ENCODE results near the gene ABCC9.
"Not testable (repeated sequence)": the region's sequence is repeated elsewhere in the genome, so short reads cannot be mapped to it uniquely, and the experiment has no call there.

ABCC9 gene

GRCh38 chr12:21933656-21934055 lies 7.6 kb downstream of the ABCC9 start:
- DNase-seq (ENCODE audit: low read depth in 2 of 2), result no peak

DNA sequence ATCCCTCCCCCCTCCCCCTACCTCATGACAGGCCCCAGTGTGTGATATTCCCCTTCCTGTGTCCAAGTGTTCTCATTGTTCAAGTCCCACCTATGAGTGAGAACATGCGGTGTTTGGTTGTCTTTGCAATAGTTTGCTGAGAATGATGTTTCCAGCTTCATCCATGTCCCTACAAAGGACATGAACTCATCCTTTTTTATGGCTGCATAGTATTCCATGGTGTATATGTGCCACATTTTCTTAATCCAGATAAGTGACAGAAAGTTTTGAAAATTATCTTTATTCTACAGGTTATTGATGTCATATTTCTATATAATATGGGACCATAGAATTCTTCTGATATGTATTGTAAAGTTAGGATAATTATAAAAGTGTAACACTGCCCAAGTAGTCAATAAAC lies 11.3 kb downstream of the ABCC9 start:
- not testable (repeated sequence) for DNase-seq (ENCODE audit: low read depth in 2 of 2)

GRCh38 chr12:21925296-21925913 lies 15.8 kb downstream of the ABCC9 start:
- no peak for DNase-seq (ENCODE audit: low read depth in 2 of 2)

- DNase-seq (ENCODE audit: low read depth in 2 of 2), result no peak
Observed at GRCh38 chr12:21921436-21921835, 19.8 kb downstream of the ABCC9 start.

DNA sequence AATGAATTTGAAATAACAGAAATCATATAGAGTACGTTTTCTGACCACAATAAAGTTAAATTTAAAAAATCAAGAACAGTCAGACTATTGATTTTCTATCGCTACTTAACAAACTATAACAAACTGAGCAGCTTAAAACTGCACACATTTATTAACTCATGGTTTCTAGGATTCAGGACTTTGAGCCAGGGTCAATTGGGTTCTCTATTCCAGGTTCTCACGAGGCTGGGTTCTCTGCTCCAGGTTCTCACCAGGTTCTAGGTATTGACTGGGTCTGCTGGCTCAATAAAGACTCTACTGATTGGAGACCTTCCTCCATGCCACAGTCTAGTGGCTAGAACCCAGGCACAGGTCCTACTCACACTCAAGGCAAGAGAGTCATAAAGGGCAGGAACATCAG lies 22.8 kb downstream of the ABCC9 start:
- no peak for DNase-seq (ENCODE audit: low read depth in 2 of 2)

- no peak for DNase-seq (ENCODE audit: low read depth in 2 of 2)
Observed at GRCh38 chr12:21913823-21914222, 27.4 kb downstream of the ABCC9 start.

- DNase-seq (ENCODE audit: low read depth in 2 of 2), result no peak
Observed at GRCh38 chr12:21912318-21912717, 28.9 kb downstream of the ABCC9 start.

DNA sequence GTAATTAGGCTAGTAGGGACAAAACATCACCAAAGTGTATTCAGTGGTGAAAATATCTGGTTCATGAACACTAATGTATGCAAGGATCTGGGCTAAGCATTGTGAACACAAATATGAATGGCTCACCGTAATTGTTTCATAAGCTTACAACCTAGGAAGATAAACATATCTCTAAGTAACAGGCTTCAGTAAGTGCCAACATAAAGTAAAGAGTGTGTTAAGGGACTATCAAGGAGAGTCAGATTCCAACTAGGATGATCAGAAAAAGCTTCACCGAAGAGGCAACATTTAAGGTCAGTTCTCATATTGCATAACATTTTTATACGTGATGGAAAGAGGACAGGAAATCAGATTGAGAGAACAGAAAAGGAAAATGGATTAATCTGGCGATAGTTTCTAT lies 29.4 kb downstream of the ABCC9 start:
- DNase-seq (ENCODE audit: low read depth in 2 of 2), result no peak

DNA sequence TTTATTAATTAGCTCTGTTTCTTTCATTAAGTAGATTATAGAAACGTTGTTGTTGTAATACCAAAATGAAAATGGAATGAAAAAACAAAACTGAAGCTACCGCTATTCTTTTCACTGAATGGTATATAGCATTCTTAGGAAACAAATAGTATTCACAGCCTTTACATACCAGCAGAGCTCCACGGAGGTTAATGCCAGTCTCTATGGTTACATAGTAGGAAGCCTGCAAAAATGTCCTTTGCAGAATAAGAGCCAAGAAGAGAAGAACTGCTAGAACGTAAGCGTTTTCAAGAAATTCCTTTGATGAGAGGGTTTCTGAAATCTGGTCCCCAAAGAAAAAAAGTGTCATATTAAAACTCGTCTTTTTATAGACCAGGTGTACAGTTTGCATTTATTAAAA lies 30.6 kb downstream of the ABCC9 start:
- DNase-seq (ENCODE audit: low read depth in 2 of 2), result no peak

DNA sequence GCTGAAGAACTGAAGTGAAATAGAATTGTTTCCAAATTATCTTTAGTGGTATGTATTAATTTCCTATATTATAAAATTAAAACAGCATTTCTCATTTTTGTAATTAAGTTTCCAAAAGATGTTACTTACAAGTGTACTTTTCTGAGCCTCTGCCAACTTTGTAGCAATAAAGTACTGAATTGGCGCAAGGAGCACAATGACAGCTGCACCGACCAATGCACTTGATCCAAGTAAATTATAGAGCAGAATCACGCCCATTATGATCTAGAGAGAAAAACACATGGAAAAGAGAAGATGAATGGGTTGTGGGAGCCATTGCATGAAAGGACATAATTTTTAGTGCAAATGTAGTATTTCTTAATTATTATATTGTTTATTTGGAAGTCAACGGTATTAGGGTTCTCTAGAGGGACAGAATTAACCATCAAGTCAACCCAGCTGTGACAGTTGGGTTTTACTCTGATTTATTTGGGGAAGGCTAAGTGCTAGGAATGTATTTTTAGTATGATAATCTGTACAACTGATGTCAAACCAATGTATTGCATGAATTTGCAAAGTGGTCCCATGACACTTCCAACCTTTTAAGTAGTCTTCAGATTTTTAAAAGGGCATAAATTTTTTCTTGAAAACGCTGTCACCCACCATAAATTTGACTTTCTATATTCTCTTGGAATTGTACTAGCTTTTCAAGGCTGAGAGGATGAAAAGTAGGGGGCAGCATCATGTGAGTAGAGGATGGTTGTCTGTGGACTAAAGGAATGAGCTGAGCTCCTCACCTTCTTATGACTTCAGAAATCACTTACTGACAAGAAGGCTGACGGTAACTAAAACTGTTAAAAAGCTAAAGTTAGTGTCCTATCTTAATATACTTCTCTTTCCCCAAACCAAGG lies 33.0 kb downstream of the ABCC9 start:
- DNase-seq (ENCODE audit: low read depth in 2 of 2), result no peak

- DNase-seq (ENCODE audit: low read depth in 2 of 2), result no peak
Observed at GRCh38 chr12:21906919-21907493, 34.2 kb downstream of the ABCC9 start.

- not testable (repeated sequence) for DNase-seq (ENCODE audit: low read depth in 2 of 2)
Observed at GRCh38 chr12:21899532-21899931, 41.7 kb downstream of the ABCC9 start.

GRCh38 chr12:21895651-21896050 lies 45.6 kb downstream of the ABCC9 start:
- no peak for DNase-seq (ENCODE audit: low read depth in 2 of 2)

DNA sequence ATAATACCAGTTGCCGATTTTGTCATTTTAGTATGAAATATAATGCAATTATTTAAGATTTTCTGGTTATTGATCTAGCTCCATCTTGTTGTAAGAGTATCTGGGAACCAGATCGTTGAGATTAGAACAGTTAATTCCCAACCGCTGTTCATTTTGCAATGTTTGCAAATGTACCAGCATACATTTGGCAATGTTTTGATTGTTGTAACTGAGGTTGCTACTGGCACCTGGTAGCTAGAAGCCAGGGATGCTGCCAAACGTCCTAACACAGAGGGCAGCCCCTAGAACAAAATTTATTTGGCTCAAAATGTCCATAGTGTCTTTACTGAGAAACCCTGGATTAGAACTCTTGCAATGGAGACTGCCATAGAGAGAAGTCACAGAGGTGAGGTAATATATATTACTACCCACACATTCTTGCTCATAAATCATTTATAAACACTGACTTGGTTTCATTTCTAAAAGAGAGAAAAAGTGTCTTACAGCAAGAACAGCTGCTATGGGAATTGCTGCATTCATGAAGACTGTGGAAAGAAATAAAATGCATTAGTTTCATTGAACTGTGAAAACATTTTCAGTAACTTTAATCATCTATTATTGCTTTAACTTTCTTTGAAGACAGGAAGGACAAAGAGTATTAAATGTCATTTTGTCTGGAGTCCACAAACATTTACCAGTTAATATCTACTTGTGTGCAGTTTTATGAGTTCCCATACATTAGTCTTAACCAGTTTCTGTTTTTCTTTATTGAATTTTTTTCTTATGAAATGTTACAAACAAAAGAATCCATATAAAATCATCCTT lies 46.2 kb downstream of the ABCC9 start:
- DNase-seq (ENCODE audit: low read depth in 2 of 2), result no peak

DNA sequence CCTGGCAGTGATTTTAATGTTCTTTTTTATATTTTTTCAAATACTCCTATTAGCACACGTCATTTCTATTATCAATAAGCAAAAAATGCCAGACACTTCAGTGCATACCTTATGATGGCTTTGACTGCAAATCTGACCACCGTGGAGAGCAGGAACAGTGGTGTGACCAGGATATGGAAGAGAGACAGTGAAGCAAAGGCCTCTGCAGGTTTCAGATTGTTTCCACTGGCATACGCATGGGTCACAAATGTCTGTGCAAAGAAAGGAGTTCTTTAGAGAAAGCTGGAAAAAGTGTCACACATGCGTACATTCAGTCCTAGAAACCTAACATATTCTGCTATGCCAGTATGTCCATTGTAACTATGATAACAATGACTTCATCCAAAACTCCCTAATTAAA lies 47.3 kb downstream of the ABCC9 start:
- DNase-seq (ENCODE audit: low read depth in 2 of 2), result no peak

DNA sequence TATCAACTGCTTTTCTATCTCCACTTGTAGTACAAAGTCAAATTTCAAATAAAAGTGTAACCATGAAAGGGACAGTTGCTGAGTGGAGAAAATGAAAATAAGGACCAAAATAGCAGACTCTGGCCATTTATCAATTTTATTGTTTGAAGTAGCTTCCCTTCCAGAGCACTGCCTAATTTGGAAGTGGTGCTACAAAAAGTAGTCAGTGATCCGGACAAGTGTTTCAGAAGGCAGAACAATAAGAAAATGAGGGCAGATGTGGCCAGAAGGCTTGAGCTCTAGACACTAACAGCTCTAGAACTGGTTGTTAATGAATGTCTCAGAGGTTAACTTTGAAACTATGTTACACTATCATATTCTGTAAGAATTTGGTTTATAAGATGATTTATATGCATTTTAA lies 48.9 kb downstream of the ABCC9 start:
- no peak for DNase-seq (ENCODE audit: low read depth in 2 of 2)

GRCh38 chr12:21891751-21892217 lies 49.4 kb downstream of the ABCC9 start:
- no peak for DNase-seq (ENCODE audit: low read depth in 2 of 2)

- DNase-seq (ENCODE audit: low read depth in 2 of 2), result no peak
Observed at GRCh38 chr12:21888276-21888863, 52.9 kb downstream of the ABCC9 start.

- no peak for DNase-seq (ENCODE audit: low read depth in 2 of 2)
Observed at GRCh38 chr12:21884936-21885335, 56.3 kb downstream of the ABCC9 start.

GRCh38 chr12:21882635-21883034 lies 58.6 kb downstream of the ABCC9 start:
- DNase-seq (ENCODE audit: low read depth in 2 of 2), result no peak

DNA sequence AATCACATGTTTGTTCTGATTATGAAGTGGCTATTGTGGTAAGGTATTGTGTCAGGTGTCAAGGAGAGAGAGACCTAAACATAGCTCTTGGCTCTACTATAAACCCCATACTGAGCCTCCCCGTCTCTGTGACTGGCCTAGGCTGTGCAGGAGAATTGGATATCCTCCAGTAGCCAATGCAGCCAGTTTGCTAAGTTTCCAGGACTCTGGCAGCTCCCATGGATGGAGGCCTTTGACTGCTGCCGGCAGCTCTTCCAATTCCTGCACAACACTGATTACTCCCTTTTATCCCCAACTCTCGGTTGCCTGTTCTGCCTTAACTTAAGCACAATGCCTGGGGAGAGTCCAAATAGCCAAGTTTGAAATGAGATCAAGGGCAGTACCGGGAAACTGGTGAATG lies 59.3 kb downstream of the ABCC9 start:
- DNase-seq (ENCODE audit: low read depth in 2 of 2), result no peak

GRCh38 chr12:21879312-21879711 lies 61.9 kb downstream of the ABCC9 start:
- DNase-seq (ENCODE audit: low read depth in 2 of 2), result no peak

All from stimulated activated CD8-positive, alpha-beta memory T cell treated with anti-CD3 and anti-CD28 coated beads, Interleukin-7, amount 100 ng/mL, for 1 hour (primary cell).